ENCODE data around the gene RASSF3. TPM values are rescaled to one million over a fixed set of nuclear protein-coding genes. Genes with fewer than 3 reads are reported as not detected.

Gene RASSF3
- total RNA-seq, 1 experiment from 2014 or later, result 30.5 TPM

DNA sequence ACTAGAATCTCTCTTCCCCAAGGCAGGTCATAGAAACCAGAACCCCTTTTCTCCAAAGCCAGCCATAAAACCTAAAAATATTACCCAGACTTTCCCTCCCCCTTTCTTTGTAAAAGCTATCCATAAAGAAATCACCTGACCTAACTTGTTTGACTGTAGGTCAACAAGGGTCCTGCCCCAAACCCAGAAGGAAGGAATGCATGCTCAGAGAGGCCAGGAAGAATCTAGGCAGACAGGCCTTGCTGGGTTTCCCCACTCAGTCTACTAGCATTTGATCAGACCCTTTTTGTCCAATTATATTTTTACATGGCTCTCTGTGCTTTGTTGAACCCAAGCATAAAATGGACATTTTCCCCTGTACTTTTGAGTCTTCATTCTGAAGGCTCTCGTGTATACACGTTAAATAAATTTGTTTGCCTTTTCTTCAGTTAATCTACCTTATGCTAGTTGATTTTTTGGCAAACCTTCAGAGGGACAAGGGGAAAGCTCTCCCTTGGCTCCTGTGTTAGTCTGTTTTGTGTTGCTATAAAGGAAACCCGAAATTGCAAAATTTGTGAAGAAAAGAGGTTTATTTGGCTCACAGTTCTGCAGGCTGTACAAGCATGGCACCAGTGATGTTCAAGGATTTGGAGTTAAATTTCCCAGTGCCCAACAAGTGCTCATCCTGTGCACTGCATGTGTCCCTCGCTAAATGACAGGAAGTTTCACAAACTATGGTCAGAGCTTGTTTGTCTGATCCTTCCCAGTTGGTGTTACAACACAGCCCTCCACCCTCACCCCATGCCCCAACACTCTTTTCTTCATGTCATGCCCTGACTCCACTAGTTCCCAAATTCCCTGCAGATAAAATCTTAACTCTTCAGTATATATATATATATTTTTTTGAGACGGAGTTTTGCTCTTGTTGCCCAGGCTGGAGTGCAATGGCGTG, 14.2 kb upstream of the RASSF3 start:
- Mint-ChIP-seq H3K36me3 (ENCODE audit: insufficient read depth, unreplicated experiment) (no peaks in the 10 kb centered on the region), H3K27me3 (ENCODE audit: insufficient read depth, unreplicated experiment) (no peaks in the 10 kb centered on the region), H3K4me1 (ENCODE audit: insufficient read depth, unreplicated experiment) (no peaks in the 10 kb centered on the region), H3K27ac (ENCODE audit: low read depth, unreplicated experiment) (no peak overlapping the region), H3K4me3 (ENCODE audit: unreplicated experiment) (no peak overlapping the region), H3K9me3 (ENCODE audit: unreplicated experiment) (no peaks in the 10 kb centered on the region)
- POLR2A ChIA-PET, result interaction anchor here (0.6 to 1.2 kb wide), 2 partner anchors 74 to 83 kb away, joined by 4 to 5 read pairs; no protein-coding TSS in a partner anchor
- CTCF ChIA-PET, result interaction anchor here (1.0 kb wide), 2 partner anchors 12 to 13 kb away, joined by 3 to 4 read pairs; no protein-coding TSS in a partner anchor
- TF ChIP-seq, protein P1, sequence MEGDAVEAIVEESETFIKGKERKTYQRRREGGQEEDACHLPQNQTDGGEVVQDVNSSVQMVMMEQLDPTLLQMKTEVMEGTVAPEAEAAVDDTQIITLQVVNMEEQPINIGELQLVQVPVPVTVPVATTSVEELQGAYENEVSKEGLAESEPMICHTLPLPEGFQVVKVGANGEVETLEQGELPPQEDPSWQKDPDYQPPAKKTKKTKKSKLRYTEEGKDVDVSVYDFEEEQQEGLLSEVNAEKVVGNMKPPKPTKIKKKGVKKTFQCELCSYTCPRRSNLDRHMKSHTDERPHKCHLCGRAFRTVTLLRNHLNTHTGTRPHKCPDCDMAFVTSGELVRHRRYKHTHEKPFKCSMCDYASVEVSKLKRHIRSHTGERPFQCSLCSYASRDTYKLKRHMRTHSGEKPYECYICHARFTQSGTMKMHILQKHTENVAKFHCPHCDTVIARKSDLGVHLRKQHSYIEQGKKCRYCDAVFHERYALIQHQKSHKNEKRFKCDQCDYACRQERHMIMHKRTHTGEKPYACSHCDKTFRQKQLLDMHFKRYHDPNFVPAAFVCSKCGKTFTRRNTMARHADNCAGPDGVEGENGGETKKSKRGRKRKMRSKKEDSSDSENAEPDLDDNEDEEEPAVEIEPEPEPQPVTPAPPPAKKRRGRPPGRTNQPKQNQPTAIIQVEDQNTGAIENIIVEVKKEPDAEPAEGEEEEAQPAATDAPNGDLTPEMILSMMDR (IDR thresholded peaks at IDR 0.05; ENCODE audit: unreplicated experiment), result no peak
- BruUV-seq (replicated peaks), result no TSS peak
- intact Hi-C loops (cut with micrococcal nuclease), result no loop called here
- DNase-seq (ENCODE audit: unreplicated experiment), result no peak

DNA sequence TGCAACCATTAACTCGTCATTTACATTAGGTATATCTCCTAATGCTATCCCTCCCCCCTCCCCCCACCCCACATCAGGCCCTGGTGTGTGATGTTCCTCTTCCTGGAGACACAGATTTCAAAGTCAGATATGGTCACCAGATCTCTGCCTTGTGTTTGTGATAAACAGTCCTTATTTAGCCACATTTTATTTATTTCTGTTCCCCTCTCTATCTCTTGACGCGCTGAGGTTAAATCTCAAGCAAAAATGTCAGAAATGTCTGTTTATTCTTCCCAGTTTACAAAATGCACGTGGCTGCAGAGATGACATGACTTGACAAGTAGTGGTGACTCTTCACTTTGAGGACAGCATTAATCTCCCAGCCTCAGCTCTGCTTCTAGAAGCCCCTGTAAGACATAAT, 11.5 kb upstream of the RASSF3 start:
- TF ChIP-seq, protein P1 (IDR thresholded peaks at IDR 0.05; ENCODE audit: unreplicated experiment), result no peak
- Mint-ChIP-seq H3K4me3 (ENCODE audit: unreplicated experiment) (no peak overlapping the region), H3K4me1 (ENCODE audit: insufficient read depth, unreplicated experiment) (no peaks in the 10 kb centered on the region), H3K27me3 (ENCODE audit: insufficient read depth, unreplicated experiment) (no peaks in the 10 kb centered on the region), H3K9me3 (ENCODE audit: unreplicated experiment) (no peaks in the 10 kb centered on the region), H3K27ac (ENCODE audit: low read depth, unreplicated experiment) (no peak overlapping the region), H3K36me3 (ENCODE audit: insufficient read depth, unreplicated experiment) (no peaks in the 10 kb centered on the region)
- DNase-seq (ENCODE audit: unreplicated experiment), result no peak
- POLR2A ChIA-PET, result no interaction called here
- CTCF ChIA-PET, result no interaction called here
- no TSS peak for BruUV-seq (replicated peaks)
- intact Hi-C loops (cut with micrococcal nuclease), result no loop called here

DNA sequence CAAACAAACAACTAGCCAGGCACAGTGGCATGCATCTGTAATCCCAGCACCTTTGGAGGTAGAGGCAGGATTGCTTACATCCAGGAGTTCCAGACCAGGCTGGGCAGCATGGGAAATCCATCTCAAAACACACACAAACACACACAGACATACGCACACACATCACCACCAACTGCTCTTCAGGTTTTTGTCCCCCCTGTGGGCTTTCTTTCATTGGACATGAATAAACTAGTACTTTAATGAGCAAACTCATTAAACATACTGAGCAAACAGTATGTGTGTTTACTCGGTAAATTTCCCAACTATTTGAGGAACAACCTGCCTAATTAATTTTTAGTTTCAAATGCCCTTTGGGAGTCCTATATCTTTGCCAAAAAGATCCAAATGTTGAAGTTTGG, 10.1 kb upstream of the RASSF3 start:
- POLR2A ChIA-PET, result interaction anchor here (1.6 kb wide), 1 partner anchor 9 kb away, joined by 6 read pairs; no protein-coding TSS in a partner anchor
- Mint-ChIP-seq H3K36me3 (ENCODE audit: insufficient read depth, unreplicated experiment) (no peaks in the 10 kb centered on the region), H3K27me3 (ENCODE audit: insufficient read depth, unreplicated experiment) (no peaks in the 10 kb centered on the region), H3K4me1 (ENCODE audit: insufficient read depth, unreplicated experiment) (no peaks in the 10 kb centered on the region), H3K9me3 (ENCODE audit: unreplicated experiment) (no peaks in the 10 kb centered on the region), H3K27ac (ENCODE audit: low read depth, unreplicated experiment) (no peak overlapping the region), H3K4me3 (ENCODE audit: unreplicated experiment) (no peak overlapping the region)
- TF ChIP-seq, protein P1 (IDR thresholded peaks at IDR 0.05; ENCODE audit: unreplicated experiment), result no peak
- intact Hi-C loops (cut with micrococcal nuclease), result no loop called here
- CTCF ChIA-PET, result interaction anchor here (1.0 kb wide), 1 partner anchor 98 kb away, joined by 3 read pairs; no protein-coding TSS in a partner anchor
- no peak for DNase-seq (ENCODE audit: unreplicated experiment)
- BruUV-seq (replicated peaks), result no TSS peak

DNA sequence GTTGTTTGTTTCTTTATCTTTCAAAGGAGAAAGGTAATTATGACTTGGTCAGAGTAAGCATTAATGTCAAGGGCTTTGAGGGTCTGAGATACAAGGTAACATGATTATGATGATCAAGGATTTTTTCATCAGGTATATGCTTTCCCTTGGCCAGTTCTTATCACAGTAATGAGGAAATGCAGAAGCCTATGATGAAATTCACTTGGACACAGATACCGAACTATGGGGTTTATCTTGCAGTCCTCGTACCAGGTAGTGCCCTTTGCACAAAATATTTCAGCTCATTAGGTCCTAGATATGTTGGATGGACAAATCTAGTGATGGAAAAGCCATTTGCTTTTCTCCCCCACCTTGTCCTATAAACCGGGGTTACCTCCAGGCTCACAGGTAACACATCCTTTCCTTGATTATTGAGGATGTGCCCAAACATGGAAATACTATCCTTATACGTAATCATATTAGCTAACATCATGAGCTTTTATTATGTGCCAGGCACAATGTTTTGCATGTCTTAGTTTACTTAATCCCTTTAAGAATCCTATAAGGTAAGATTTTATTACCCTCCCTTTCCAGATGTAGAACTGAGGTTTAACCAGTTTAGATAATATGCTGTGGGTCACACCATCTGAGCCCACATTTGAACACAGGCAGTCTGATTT, 7.0 kb upstream of the RASSF3 start:
- no peak overlapping the region for H3K4me3 Mint-ChIP-seq (ENCODE audit: unreplicated experiment)
- intact Hi-C loops (cut with micrococcal nuclease), result no loop called here
- H3K4me1 Mint-ChIP-seq (ENCODE audit: insufficient read depth, unreplicated experiment), result no peaks in the 10 kb centered on the region
- peaks cover 3% of the 10 kb centered on the region for H3K36me3 Mint-ChIP-seq (ENCODE audit: insufficient read depth, unreplicated experiment)
- DNase-seq (ENCODE audit: unreplicated experiment), result no peak
- no peak overlapping the region for H3K27ac Mint-ChIP-seq (ENCODE audit: low read depth, unreplicated experiment)
- H3K27me3 Mint-ChIP-seq (ENCODE audit: insufficient read depth, unreplicated experiment), result no peaks in the 10 kb centered on the region
- TF ChIP-seq, protein P1 (IDR thresholded peaks at IDR 0.05; ENCODE audit: unreplicated experiment), result no peak
- H3K9me3 Mint-ChIP-seq (ENCODE audit: unreplicated experiment), result no peaks in the 10 kb centered on the region
- BruUV-seq (replicated peaks), result no TSS peak
- POLR2A ChIA-PET, result no interaction called here
- CTCF ChIA-PET, result interaction anchor here (0.6 to 1.3 kb wide), 6 partner anchors 24 to 620 kb away, joined by 3 to 7 read pairs (median 3); no protein-coding TSS in a partner anchor

Data from MCF 10A (cell line).